Inflammatory macrophage treated with lipopolysaccharide for 4 hours (primary cell): ENCODE data around the gene IGF2BP2.
"Not testable (repeated sequence)": the region's sequence is repeated elsewhere in the genome, so short reads cannot be mapped to it uniquely, and the experiment has no call there.

ENCODE experiments used
- DNase-seq: peaks from one replicate; pipeline ENCODE4 v3.0.0-alpha.2; 2020

The IGF2BP2 gene

DNA sequence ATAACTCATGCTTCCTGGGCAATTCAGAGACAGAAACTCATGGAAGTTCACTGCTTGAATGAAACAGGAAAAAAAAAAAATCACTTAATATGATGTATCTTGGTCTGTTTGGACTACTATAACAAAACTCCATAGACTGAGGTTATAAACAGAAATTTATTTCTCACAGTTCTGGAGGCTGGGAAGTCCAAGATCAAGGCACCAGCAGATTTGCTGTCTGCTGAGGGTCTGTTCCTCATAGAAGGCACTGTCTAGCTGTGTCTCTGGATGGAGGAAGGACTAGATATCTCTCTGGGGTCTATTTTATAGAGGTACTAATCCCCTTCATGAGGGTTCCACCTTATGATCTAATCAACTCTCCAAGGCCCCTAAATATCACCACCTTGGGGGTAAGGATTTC, 119.3 kb downstream of the IGF2BP2 start:
- DNase-seq = no peak

GRCh38 chr3:185702262-185703225, 122.3 kb downstream of the IGF2BP2 start:
- DNase-seq = peak; percentile 55

DNA sequence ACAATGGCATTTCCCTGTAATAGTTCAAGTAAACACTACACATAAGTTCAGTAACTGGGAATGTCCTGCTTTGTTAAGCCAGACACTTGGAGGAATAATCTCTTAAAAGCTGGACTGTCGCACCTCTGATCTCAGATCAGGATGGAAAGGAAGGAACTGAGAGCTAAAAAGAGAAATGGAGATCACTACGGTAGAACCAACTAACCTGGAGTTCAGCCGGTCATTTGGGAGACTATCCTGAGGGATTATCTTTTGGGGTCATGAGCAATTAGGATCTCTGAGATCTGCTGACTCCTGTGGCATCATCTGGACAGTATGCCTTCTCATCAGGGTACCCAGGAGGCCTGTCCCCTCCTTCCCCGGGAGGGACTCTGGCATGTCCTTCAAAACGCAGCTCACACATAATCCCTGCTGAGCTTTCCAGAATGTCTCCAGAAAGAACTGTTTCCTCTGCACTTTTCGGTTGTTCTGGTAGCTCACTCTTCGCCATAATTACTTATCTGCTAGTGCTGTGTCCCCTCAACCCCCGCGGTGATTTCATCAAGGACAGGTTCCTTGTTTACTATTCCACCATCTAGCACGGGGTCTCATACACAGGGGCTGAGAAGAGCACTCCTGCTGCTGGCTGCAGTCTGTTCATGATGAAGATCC, 123.1 kb downstream of the IGF2BP2 start:
- no peak for DNase-seq

DNA sequence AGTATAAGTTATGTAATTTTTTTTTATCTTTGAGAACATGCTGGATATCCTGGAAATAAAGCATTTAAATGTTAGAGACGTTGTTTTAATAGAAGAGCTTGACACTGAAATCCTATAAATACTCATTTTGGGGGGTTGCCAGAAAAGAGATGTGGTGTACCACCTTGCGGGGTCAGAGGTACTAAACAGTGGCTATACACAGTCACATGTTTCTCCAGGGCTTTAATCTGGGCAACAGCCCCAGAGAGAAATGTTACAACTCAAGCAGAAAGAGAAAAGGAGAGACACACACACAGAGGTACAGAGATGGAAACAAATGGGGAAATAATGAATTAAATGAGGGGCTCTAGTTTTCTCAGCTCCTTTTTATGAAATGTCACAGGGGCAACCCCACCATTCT, 124.9 kb downstream of the IGF2BP2 start:
- no peak for DNase-seq

GRCh38 chr3:185697228-185697627, 127.6 kb downstream of the IGF2BP2 start:
- DNase-seq = not testable (repeated sequence)

GRCh38 chr3:185696039-185696438, 128.8 kb downstream of the IGF2BP2 start:
- DNase-seq = no peak

- DNase-seq = no peak
Measured at GRCh38 chr3:185693985-185694653, 130.7 kb downstream of the IGF2BP2 start.

GRCh38 chr3:185691622-185692021, 133.2 kb downstream of the IGF2BP2 start:
- no peak for DNase-seq

GRCh38 chr3:185687271-185687878, 137.5 kb downstream of the IGF2BP2 start:
- DNase-seq = no peak

GRCh38 chr3:185685231-185686035, 139.4 kb downstream of the IGF2BP2 start:
- DNase-seq = peak; percentile 60

GRCh38 chr3:185680231-185680630, 144.6 kb downstream of the IGF2BP2 start:
- DNase-seq = no peak

DNA sequence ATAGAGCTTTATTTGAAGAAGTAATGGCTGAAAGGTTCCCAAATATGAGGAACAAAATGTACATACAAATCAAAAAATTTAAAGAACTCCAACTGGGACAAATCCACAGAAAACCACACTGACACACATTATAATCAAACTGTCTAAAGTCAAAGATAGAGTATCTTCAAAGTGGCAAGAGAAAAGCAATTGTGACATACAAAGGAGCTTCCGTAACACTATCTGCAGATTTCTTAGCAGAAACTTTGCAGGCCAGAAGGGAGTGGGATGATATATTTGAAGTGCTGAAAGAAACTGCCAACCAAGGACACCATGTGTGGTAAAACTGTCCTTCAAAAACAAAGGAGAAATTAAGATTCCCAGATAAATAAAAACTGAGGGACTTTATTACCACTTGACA, 146.8 kb downstream of the IGF2BP2 start:
- no peak for DNase-seq

- peak; percentile 68 for DNase-seq
Measured at GRCh38 chr3:185677146-185677829, 147.6 kb downstream of the IGF2BP2 start.

- DNase-seq = no peak
Measured at GRCh38 chr3:185667574-185667973, 157.3 kb downstream of the IGF2BP2 start.

DNA sequence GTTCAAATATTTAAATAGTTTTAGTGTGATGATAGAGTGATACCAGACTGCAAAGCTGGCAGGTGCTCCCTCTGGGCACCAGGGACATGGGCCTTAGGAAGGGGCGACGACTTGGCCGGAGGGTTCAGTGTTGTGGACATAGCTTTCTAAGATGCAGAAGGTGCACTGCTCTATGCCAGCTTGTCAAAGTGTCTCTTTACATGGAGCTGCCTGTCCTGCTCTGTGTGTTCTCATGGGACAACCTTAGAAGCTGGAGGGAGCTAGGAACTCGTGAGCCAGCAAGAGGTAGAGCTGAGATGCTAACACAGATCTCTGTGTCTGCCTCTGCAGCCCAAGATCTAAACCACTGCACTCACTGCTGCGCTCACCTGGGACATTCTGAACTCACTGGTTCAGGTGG, 160.9 kb downstream of the IGF2BP2 start:
- DNase-seq = no peak

DNA sequence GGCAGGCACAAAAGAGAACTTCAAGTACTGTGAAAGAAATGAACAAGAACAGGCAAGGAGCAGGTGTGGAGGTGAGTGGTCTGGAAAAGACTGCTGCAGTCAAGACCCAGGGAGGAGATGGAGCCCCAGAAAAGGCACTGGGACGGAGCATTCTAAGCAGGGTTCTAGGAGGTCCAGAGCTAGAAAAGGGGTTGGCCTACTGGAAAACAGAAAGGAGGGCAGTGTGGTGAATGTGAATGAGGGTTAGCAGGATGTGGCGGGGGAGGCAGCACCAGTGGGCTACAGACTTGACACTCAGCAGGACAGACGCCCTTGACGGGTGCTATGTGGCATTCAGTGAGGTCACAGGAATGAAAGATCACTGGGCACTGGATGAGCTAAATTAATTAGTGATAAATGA, 163.1 kb downstream of the IGF2BP2 start:
- no peak for DNase-seq

GRCh38 chr3:185661296-185661695, 163.5 kb downstream of the IGF2BP2 start:
- not testable (repeated sequence) for DNase-seq

GRCh38 chr3:185659942-185660921, 164.6 kb downstream of the IGF2BP2 start:
- DNase-seq = peak; percentile 70

DNA sequence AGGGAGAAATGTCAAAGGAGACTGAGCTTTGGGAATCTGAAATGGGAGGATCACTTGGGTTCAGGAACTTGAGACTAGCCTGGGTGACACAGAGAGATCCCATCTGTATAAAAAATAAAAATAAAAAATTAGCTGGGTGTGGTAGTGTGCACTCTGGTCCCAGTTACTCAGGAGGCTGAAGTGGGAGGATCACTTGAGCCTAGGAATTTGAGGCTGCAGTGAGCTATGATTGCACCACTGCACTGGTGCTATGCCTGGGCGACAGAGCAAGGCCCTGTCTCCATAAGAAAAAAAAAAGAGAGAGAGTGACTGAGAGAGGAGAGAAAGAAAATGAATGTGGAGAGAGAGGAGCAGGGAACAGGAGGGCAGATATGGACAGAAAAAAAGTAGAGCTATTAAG, 165.9 kb downstream of the IGF2BP2 start:
- DNase-seq = no peak

DNA sequence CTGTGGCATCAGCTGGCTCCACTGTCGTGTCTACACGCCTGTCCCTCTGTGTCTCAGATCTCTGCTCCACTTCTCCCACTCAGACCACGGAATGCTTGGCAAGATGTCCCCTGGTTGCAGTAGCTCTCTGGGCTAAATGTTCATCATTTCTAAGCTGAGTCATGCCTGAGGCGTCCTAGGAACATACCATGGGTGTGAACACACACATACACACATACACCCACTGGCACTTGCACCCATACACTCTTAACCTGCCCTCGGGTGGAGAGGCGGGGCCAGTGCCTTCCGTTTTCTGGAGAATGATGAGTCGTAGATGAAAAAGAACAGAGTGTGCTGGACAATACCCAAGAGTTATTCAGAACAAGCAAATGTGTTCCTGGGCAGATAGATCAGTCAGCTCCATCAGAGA, 166.3 kb downstream of the IGF2BP2 start:
- peak; percentile 4 for DNase-seq
